GM21367 (cell line): ENCODE measurements around the gene MRPL28.
"Not testable (repeated sequence)": the region's sequence is repeated elsewhere in the genome, so short reads cannot be mapped to it uniquely, and the experiment has no call there.

Experiments
- ATAC-seq: cut with Tn5 transposase; IDR thresholded peaks from one replicate; pipeline ENCODE4 v1.9.1; 2021; ENCODE audit not compliant: unreplicated experiment

MRPL28 gene

DNA sequence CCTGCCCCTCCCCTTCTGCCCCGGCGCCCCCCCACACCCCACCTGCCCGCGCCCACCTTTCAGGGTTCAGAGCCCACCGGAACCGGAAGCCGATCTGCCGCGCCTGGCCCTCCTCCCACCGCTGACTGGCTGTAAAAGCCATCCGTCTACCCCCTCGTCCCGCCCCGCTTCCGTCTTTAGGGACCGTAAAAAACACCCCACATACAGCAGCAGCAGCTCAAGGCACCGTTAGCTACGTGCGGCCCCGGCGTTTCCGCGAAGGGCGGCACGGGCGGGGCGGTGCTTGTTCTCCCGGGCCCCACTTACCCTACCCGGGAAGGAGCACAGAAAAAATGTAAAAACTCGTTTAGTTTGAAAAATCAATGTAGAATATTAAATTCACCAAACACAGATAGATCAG lies at the start of gene MRPL28:
TSS of gene MRPL28 (minus strand) at position 96 of the 400 bp plus-strand sequence. CDS start 320 bp downstream, outside the sequence.
- peak; percentile 64 for ATAC-seq

DNA sequence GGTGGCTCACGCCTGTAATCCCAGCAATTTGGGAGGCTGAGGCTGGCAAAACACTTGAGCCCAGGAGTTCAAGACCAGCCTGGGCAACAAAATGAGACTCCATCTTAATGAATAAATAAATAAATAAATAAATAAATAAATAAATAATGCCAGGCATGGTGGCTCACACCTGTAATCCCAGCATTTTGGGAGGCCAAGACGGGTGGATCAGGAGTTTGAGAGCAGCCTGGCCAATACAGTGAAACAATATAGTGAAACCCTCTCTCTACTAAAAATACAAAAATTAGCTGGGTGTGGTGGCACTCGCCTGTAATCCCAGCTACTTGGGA lies 44.8 kb upstream of the MRPL28 start:
- ATAC-seq = not testable (repeated sequence)

DNA sequence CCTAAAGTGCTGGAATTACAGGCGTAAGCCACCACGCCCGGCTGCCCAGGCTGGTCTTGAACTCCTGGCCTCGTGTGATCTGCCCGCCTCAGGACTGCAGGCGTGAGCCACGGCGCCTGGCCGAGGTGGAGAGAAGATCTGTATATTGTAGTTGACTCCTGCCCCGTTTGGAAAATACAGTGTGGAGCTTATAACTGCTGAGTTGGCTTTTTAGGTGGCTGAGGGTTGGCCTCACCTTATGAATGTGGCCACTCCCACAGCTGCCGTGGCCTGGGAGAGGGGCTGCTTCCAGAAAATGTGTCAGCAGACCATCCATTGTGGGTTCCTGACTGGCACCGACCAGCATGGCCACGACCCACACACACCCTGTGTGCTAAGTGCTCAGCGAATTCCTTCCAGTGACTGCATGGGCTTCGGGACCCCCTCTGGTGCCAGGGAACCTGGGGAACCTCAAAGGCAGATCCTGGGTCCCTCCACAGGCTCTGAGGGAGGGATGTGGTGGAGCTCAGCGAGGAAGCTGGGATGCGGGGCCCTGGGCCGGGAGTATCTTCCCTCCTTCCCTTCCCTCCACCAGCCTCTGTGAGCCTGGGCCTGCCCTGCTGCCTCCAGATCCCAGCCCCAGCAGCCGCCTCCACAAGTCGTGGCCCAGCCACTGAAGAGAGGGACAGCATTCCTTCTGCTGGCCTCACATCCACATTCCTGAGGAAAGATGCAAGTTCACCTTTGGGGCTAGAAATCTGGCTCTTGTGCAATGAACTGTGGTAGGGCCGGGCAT lies 44.2 kb upstream of the MRPL28 start:
- ATAC-seq = no peak

DNA sequence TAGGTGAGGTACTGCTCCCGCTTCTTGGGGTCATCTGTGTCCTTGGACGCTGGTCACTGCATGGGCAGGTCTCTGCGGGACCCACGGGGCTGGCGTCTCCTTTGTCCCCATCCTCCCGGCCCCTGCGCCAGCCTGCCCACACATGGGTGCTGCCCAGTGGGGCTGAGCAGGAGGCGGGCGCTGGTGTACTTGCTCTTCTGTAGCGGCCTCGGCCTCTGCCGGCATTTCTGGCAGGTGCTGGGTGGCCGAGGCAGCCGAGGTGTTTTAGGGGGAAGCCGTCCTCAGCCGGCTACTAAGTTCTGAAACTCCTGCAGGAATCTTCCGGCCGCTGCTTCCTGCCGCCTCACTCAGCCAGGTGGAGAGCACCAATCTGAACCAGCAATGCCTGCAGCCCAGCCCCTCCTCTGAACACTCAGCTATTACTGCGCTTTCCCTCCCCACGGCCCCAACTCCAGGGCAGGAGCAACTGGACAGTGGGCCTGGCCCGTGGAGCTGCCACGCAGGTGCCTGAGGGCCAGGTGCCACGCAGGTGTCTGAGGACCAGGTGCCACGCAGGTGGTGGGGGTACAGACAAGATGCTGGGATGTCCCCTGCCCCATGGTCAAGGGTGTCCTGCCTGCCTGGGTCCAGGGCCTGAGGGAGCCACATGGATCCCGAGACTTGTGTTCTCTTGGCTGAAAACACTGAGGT lies 41.4 kb upstream of the MRPL28 start:
- no peak for ATAC-seq

DNA sequence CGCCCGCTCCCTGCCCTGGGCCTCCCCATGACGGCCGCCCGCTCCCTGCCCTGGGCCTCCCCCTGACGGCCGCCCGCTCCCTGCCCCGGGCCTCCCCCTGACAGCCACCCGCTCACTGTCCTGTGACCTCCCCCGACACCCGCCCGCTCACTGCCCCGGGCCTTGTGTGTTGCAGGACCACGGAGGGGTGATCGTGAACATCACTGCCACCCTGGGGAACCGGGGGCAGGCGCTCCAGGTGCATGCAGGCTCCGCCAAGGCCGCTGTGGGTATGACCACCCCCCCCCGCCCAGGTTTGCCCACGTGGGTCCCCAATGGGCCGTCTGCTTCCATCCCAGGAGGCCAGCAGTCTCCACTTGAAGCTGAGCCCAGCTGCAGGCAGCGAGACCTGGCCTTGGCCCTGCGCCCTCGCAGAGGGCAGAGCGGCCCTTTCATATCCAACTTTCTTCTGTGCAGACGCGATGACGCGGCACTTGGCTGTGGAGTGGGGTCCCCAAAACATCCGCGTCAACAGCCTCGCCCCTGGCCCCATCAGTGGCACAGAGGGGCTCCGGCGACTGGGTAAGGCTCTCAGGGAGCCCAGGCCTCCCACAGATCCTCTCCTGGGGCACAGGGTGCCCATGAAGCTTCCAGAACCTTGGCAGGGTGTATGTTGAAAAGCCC lies 40.3 kb upstream of the MRPL28 start:
- no peak for ATAC-seq

DNA sequence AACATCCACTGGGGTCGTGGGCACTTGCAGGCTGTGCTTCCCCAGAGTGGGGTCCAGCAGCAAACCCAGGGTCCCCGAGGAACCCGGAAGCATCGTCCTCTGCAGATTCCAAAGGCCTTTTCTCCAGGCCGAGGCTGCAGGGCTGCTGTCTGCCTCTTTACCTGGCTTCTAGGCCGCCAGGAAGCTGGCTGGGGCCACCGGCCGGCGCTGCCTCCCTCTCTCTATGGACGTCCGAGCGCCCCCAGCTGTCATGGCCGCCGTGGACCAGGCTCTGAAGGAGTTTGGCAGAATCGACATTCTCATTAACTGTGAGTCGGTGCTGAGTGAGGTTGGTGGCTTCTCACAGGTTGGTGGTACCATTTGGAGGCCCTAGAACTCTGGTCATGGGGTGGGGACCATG lies 36.9 kb upstream of the MRPL28 start:
- ATAC-seq = no peak

DNA sequence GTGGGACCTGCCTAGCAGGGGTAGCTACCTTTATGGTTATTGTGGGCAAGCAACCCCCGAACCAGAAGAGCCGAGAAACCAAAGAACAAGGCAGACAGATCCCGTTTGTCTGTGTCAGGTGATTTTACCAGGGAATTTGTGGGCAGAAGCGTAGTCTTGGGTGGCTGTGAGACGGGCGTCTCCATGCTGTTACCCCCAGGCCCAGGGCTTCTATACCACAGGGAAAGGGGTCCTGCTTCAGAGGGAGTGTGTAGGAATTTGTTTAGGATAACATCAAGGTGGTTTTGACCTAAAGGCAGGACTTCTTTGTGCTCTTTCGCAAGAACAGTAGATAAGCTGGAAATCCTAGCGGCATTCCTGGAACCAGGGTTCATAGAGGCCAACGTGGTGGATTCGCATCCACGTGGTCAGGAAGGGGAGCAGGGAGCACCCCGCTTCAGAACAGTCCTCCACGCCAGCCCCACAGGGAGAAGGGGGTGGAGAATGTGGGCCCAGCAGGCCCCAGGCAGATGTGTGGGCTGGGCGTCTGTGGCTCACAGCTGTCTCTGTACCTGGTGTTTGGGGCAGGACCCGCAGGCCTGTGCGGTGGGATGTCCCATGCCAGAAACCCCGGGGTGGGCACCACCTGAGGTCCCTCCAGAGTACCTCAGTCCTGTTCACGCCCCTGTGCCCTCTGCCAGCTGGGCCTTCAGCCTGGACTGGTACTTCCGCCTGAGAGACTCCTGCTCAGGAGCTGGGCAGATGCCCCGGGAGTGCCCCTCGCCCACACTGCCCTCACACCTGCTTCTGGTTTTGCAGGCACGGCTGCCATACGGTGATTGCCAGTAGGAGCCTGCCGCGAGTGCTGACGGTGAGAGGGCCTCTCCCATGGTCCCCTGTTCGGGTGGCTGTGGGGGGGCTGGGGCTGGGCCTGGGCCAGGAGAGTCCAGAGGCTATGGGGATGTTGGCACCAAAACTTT lies 35.5 kb upstream of the MRPL28 start:
- ATAC-seq = no peak

DNA sequence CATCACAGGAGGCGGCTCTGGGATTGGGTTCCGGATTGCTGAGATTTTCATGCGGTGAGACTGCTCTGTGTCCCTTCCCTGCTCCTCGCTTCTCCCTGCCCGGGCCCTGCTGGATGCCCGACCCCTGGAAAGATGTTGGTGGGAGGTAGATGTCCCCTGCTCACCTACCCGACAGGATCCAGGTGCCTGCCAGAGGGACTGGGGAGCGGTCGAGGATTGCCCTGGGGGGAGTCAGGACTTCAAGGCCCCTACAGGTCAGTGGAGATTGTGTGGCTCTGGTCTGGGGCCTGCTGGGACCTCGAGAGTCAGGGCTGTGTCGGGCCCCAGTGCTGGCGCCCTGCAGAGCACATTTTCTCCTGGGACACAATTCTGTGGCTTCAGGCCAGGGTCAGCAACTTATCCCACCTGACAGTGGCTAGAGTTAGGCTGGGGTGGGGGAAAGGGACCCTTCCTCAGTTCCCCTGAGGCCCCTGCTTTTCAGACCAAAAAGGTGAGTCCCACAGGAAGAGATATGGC lies 34.7 kb upstream of the MRPL28 start:
- no peak for ATAC-seq

DNA sequence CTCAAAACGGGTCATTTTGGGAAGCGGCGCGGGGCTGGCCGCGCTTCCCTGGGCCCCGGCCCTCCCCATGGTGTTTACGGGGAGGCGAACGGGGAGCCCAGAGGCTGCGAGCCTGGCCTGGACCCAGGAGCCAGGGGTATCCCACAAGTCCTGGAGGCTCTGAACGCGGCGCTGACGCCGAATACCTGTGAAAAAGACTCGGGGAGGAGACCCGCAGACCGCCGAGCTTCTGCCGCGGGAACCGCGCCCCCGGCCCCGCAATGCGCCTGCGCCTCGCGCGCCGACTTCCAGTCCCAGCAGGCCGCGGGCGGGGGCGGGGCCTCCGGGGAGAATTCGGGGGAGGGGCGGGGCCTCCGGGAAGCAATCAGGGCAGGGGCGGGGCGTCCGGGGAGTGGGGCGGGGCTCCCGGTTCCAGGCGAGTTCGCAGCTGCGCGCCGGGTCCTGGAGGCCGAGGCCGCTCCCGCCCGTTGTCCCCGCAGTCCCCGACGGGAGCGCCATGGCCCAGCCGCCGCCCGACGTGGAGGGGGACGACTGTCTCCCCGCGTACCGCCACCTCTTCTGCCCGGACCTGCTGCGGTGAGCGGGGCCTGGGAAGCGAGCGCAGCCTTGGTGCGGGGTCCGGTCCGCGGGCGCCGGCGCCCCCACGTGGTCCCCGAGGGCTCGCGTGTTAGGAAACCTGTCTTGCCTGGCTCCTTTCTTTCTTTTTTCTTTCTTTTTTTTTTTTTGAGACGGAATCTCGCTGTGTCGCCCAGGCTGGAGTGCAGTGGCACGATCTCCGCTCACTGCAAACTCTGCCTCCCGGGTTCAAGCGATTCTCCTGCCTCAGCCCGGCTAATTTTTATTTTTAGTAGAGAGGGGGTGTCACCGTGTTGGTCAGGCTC lies 31.4 kb upstream of the MRPL28 start, which contains the start of gene DECR2:
TSS of gene DECR2 (plus strand) at position 418 of the 881 bp plus-strand sequence. CDS start at position 497, 79 bp downstream.
- no peak for ATAC-seq

DNA sequence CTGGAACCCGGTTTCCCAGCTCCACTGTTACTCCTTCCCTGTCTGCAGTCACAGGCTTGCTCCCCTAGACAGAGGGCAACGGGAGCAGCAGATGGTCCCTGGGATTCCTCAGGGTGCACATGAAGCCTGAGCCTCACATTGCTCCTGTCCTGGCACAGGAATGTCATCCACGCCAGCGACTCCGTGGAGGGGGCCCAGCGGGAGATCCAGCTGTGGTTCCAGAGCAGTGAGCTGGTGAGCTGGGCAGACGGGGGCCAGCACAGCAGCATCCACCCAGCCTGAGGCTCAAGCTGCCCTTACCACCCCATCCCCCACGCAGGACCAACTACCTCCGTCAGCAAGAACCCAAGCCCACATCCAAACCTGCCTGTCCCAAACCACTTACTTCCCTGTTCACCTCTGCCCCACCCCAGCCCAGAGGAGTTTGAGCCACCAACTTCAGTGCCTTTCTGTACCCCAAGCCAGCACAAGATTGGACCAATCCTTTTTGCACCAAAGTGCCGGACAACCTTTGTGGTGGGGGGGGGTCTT lies 29.8 kb upstream of the MRPL28 start:
- ATAC-seq = no peak

DNA sequence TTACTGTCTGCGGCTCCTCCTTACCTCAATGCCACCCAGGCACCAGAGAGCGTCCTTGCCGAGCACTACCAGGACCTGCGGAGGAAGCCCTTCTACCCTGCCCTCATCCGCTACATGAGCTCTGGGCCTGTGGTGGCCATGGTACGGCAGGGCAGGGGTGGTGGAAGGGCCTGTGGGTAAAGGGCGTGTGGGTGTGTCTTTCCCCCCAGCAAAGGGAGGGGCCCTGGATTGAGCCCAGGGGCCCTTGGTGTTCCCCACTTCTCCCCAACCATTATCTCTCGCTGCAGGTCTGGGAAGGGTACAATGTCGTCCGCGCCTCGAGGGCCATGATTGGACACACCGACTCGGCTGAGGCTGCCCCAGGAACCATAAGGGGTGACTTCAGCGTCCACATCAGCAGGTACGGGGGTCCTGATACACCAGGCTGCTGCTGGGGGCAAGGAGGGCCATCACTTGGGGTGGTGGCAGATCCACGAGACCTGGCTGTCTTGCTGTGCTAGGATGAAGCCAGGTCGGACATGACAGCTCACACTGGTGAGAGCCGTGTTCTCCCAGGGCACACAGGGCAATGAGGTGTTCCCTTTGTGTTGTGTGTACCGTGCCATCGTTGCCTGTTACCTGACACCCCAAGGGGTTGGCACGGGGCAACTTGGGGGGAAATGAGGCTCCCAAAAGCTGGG lies 29.1 kb upstream of the MRPL28 start:
- no peak for ATAC-seq

DNA sequence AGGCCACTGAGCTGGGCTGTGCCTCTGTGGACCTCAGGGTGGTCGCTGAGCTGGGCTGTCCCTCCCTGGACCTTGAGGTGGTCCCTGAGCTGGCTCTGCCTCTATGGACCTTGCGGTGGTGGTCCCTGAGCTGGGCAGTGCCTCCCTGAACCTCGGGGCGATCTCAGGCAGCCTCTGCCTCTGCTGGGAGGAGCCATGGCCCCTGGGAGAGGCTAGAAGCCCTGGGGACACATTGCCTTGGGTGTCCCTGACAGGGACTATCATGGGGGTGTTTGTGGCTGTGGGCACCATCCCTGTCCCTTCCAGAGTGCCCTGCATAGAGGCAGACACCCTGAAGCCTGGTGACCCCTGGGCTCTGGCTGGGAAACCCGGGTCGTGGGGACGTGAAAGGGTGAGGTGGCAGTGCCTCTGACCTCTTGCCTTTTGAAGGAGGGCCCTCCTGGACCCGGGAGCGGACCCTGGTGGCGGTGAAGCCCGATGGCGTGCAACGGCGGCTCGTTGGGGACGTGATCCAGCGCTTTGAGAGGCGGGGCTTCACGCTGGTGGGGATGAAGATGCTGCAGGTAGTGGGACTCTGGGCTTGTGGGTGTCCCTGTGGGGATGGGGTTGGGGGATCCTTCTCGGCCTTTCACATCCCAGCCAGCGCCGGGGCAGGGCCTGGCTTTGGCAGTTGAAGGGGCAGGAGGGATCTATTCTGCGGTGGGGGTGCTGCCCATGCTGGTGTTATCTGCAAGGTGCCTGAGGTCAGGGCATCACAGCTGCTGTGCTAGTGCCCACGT lies 28.4 kb upstream of the MRPL28 start:
- ATAC-seq = no peak

DNA sequence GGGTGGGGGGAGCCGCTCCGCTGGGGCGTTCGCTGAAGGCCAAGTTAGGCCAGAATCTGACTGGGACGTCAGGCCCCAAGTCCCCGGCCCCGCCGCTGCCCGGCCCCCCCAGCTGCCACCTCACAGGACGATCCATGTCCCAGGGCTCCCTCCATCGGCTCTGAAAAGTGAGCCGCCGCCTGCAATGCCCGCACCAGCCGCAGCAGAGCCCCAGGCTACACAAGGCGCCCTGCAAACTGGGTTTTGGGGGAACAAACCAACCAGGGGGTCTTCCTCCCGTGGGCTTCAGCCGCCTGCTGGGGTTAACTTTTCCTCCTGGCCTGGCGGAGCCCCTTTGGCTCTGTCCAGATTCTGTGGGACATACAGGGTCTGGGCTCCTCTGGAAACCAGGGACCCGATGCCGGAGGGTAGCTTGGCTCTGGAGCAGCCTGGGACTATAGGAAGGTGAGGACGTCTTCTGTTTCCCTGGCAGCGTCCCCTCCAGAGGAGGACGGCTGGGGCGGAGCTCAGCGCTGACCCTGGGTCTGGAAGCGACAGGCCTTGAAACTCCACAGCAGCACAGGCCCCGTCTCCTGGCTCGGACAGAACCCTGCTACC lies 27.5 kb upstream of the MRPL28 start:
- no peak for ATAC-seq

DNA sequence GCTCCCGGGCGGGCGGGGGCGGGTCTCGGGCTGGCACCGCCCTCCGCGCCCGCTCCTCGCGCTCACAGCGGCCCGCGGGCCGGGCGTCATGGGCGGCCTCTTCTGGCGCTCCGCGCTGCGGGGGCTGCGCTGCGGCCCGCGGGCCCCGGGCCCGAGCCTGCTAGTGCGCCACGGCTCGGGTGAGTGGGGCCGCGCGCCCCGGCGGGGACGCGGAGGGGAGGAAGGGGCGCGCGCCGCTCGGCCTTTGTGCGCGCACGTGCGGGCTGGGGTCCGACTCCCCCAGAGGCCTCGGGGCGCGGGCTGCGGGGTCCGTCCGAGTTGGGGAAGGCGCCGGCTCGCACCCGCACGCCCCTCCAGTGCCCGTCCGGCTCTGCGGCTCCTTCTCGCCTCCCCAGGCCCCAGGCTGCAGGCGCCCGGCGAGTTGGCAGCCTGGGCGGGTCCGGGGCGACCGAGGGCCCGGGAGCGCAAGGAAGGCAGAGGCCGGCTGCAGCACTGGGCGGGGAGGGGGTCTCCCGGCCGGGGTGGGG lies 26.9 kb upstream of the MRPL28 start, which contains the start of gene NME4:
TSS of gene NME4 (plus strand) at position 65 of the 527 bp plus-strand sequence. CDS start at position 89, 24 bp downstream.
- no peak for ATAC-seq

DNA sequence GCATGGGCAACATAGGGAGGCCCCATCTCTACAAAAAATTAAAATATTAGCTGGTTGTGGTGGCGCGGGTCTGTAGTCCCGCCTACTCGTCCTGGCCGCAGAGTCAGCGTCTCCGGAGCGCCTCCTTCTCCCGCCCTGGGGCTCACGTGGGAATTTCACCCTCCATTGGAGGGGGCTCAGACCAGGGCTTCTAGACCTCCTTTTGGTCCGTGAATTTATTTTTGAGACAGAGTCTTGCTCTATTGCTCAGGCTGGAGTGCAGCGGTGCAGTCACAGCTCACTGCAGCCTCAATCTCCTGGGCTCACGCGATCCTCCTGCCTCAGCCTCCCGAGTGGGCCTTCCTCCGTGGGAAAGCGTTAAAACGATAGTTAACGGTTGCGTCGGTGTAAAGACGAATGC lies 26.3 kb upstream of the MRPL28 start:
- ATAC-seq = no peak

DNA sequence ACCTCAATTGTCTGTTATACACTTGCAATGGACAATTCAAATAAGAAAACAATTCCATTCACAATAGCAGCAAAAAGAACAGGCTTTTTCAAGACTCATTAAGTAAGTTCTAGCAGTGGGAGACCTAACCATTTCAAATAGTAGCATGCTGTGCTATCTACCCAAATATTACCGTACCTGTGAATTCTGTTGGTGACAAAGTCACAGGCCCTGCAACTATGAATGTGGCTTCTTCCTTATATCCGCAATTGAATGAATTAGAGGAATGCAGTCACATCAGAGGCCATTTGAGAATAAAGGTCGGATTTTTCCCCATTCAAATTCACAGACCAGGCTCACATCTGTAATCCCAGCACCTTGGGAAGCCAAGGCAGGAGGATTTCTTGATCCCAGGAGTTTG lies 25.9 kb upstream of the MRPL28 start:
- ATAC-seq = no peak

DNA sequence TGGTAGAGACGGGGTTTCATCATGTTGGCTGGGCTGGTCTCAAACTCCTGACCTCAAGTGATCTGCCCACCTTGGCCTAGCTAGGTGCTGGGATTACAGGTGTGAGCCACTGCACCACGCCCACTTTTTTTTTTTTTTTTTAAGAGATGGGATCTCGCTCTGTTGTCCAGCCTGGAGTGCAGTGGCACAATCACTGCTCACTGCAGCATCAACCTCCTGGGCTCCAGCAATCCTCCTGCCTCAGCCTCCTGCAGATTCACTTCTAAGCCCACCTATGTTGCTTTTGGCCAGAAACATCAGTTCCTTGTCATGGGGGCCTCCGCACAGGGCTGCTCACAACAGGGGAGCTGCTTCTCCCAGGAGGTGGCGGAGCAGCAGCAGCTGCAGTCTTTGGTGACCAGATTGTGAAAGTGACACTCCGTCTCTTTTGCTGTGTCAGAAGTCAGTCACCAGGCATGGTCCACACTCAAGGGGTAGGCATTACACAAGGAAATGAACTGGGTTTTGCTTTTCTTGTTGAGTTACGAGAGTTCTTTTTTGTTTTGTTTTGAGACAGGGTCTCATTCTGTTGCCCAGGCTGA lies 22.2 kb upstream of the MRPL28 start:
- ATAC-seq = no peak
